NCI-H128 (cell line): ENCODE data around the gene AOPEP.

Source experiments
- DNase-seq: peaks from one replicate; lab custom pipeline; 2025; ENCODE audit not compliant: unreplicated experiment; lab: John Stamatoyannopoulos, UW

The AOPEP gene

DNA sequence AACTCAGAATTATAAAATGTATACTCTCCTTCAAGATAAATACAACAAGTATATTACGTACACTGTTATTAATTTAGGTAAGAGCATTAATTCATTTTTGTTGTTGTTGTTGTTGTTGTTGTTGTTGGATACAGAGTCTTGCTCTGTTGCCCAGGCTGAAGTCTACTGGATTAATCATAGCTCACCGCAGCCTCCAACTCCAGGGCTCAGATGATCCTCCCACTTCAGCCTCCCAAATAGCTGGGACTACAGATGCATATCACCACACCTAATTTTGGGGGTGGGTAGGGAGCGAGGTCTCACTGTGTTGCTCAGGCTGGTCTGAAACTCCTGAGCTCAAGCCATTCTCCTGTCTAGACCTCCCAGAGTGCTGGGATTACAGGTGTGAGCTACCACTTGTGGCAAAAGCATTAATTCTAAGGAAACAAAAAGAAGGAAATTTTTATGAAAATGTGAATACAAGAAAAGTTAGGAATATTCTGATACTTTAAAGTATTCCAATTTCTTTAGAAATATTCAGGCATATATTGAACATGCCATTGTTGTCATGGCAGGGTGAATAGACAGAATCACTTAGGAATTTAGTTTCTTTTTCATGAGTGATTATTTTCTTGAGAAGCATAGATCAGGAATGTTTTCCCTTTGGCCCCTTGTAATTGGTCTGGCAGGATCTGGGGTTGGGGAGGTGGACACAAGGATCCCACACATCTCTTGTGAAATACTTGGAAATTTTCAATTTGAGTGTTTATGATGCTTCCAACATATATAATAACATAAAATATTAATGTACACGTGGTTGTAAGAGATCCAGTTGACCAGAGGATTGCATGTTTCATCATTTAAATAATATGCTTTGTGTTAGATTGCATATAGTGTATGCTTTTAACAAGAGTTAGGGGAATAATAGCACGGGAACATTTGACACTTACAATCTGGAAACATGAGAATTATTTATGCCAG is 327.4 kb downstream of the AOPEP start:
- DNase-seq = no peak

DNA sequence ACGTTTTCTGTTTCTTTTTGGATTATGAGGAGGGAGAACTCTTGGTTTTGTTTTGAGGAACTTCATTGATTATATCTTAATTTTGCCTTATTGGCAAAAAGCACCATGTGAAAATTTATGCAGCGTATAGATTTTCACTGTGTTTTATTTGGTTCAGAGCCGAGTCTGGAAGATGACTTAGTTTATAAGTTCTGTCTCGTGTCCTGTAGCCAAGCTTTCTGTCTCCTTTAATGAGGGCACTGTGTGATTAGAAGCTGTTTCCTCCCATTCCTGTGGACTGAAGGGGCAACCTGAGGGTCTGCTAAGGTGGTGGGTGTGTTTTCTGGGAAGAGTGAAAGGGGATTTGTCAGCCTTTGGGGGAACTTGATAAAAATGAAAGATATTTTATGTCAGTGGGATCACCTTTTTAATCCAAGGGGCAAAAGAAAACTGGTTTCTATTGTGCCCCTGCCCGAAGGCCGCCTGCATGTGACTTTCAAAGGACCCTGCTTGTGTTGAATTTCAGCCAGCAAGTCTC is 328.9 kb downstream of the AOPEP start:
- DNase-seq = no peak

DNA sequence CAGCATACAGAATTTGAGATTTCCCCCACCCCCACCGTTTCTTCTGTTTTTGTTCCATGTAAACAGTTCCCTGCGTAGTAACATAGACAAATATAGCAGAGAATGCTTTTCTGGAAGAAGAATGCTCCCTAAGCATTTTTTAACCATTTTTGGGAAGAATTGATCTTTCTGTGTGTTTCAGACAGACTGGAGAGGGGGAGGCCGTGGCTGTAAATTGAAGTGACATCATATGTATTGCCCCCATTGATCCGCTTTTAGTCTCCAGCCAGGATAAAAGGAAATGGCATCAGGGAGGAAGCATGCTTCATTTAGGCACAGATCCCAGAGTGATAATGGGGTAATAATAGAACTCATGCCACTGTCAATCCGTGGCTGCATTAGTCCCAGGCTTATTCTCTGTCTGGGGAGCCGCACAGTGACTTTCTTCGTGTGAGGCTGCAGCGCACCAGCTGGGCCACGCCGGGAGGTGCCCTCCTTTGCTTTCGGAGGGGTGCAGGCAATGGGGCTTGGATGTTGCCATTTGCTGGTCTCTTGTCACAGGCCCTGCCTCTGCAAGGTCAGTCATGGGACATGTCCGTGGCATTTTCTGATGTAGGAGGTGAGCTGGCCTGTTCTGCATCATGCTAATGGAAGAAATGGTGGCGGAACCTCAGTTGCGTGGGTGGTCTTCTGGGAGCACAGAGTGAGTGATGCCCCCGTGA is 329.5 kb downstream of the AOPEP start:
- no peak for DNase-seq

DNA sequence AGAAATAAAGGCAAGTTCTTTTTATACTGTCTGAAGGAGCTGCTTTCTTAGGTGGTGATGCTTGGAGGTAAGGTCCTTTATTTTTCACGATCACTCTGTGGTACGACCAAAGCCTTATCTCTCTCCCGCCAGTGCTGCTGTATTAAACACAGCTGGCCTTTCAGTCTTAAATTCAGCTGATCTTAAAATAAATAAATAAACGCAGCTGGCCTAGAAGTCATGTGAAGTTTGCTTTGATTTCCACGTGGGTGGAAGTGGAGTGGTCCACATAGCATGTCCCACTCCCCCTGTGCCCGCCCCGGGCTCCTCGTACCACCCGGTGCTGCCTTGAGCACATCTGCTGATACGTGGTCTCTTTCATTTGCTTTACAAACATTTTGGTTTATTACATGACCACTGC is 330.6 kb downstream of the AOPEP start:
- no peak for DNase-seq

DNA sequence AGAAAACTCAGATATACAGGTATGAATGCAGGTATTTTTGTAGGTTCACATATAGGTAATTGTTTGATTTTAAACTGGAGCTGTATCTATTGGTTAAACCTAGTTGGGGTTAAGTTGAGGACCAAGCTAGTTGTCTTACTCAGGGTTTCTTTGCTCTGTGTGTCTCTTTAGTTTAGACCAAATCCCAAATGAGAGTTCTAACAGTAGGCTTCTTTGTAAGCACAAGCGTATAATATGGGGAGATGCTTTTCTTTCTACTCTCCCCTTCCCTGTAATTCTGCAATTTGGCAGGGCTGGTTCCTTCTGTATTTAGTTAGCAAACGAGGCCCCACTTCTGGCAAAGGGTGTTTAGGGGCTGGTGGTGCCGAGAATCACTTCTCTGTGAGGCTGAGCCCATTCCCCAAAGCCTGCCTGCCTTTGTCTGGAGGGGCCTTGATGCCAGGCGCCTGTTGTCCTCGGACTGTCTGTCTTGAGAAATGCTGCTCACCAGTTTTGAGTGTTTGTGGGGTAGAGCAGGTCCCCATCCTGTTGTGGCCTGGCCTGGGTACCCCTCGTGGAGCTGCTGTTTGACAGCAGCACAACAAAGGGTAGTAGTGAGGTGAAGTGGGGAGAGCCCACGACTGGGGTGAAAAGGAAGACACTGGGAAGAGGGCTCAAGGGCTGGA is 331.8 kb downstream of the AOPEP start:
- no peak for DNase-seq

DNA sequence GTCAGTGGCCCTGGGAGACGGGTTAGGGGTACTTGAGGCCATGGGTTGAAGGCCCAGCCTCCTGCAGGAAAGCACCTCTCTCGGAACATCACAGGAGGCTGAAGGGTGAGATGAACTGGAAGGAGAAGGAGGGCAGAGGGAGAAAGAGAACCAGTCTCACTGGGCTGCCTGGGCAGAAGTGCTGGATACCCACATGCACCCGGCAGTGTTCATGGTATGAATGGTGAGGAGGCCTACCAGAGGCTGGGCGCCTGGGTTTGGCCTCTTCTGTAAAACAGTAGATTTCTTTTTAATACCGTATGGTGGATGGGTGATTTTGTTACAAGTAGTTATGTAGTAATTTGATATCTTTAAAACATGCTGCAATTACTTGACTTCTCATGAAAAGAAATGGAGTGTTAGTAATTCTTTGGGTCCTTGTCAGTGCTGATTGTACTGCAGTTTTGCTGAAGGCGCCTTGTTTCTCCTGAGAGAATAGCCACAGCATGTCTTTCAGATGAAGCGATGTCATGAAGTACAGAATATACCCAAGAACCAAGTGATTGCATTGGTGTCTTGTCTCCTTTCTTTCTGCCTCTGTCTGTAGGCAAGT is 332.4 kb downstream of the AOPEP start:
- no peak for DNase-seq

DNA sequence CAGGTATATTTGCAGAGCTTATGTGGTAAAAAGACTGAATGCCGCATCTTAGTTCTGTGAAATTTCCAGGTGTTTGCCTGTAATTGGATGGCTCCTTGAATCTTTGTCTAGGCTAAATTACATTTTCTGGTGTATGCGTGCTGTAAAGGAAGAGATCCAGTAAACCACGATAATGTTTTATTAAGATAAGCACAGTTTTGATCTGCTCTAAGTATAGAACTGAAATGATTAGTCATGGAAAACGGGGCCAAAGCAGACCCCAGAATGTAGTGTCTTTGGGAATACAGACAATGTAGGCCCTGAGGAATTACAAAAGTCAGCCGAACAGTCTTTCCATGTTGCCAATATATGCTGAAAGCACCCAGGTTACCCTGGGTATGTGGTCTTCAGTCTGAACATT is 333.7 kb downstream of the AOPEP start:
- DNase-seq = no peak

DNA sequence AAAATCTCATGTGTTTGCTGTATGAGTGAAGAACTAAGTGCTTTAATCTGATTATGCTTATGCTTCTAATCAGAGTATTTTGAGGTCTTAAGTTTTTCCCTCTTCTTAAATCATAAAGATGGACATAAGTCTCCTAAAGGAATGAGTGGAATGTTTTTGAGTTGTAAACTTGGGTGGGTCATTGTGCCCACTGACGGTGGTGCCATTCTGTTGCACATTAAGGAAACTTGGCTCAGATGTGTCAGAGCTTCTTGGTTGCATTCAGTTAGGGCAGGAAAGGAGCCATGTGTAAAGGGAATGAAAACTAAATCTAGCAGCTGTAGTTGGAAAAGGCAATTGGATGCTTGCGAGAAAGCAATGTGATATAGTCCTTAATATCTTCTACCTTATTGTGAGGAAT is 334.4 kb downstream of the AOPEP start:
- no peak for DNase-seq

DNA sequence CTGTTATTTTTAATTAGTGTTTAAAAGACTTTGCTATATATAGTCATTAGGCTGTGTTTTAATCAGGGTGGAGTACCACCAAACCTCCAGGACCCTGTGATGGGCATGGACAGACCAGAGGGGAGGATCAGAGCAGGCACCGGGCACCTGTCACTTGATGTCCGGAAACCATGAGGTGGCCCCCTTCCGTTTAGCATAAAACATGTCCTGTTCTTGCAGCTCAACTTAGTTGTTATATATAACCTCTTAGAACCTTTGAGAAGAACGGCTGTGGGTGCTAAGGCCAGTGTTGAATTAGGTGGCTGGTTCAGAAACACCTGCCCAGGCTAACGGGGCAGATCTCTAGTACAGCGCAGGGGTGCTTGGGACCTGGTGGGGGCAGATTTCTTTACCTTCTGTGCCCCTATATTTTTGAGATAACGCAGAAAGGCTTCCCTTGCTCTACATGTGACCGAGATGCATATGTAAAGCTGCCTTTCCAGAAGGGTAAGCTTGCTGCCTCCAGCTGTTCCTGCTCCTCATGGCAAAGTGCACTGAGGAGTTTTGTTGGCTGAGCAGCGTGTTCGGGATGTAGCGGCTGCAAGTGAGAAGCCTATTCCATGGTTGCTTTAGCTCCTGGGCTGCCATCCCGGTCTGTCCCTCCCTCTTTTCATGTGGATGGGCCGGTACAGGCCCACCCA is 335.6 kb downstream of the AOPEP start:
- DNase-seq = no peak

DNA sequence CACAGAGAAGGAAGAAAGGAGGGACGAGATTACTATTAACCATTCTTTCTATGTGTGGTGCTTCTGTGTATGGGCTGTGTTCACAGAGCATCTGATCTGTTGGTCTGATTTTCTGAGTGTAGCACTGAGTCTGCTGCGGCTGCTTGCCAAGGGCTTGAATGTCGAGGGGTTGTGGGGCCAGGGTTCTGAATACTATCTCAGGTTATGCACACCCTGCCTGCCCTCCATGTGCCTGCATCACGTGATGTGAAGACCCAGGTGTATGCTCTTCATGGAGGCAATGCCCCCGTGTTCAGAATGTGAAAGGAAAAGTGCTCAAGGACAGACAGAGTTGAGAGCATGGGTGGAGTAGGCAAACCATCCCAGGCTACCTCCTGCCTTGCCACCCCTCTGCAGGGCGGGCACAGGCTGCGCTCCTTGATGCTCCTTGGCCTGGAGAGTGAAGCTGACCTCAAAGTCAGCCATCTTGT is 336.1 kb downstream of the AOPEP start:
- no peak for DNase-seq

DNA sequence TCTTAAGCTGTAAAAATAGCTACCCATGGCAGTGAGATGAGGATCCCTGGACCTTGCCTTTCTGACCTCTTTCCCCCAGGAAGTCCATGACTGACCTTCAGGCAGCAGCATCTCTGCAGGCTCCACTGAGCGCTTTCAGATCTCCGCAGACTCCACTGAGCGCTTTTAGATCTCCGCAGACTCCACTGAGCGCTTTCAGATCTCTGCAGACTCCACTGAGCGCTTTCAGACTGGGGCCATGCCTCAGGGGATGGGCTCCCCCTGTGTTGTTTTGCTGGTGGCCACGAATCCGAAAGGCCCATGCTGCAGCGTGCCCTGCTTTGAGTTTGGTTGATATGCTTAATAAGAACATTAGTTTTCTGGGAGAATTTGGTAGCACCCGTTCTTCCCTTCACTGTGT is 336.8 kb downstream of the AOPEP start:
- no peak for DNase-seq

DNA sequence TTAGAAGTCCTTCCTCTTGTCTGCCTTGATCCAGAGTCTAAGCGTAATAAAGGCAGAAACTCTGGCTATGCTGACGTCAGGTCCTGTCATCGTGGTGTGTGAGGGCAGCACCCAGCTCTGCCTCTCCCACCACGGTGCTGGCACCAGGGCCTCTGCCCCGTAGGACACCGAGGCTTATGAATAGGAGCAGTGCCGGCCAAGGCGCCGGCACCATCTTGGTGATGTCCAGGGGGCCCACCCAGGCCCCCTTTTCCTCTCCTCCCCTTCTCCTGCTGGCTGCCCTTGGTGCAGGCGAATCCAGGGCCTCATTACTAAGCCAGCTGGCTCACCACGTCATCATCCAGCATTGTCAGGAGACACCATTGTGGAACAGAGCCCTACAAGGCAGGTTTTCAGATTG is 338.7 kb downstream of the AOPEP start:
- DNase-seq = no peak

DNA sequence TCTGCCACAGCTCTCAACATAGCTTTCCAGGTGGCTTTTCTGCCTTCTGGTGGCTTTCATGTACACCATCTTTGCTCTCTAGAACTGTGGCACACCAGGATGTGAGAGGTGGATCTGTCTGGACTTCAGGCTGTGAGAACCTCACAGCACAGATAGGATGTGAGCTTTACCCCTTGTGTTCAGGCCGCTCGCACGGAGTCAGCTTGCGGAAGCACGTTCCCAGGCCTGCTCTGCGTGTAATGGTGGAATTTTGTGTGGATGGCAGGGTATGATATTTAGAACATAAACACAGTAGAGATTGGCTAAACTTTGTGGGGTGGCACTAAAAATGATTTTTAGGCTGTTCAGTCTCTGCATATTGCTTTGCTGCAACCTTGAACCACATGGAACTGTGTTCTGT is 340.6 kb downstream of the AOPEP start:
- no peak for DNase-seq

DNA sequence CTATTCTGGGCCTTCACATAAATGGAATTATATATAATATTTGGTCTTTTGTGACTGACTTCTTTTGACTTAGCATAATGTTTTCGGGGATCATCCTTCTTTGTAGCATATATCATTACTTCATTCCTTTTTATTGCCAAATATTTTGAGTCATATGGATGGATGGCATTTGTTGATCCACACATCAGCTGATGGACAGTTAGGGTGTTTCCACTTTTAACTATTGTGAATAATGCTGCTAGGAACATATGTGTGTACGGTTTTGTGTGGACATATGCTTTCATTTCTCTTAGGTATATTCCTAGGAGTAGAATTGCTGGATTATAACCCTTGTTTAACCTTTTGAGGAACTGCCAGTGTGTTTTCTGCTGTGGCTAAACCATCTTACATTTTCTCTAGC is 341.4 kb downstream of the AOPEP start:
- DNase-seq = no peak

DNA sequence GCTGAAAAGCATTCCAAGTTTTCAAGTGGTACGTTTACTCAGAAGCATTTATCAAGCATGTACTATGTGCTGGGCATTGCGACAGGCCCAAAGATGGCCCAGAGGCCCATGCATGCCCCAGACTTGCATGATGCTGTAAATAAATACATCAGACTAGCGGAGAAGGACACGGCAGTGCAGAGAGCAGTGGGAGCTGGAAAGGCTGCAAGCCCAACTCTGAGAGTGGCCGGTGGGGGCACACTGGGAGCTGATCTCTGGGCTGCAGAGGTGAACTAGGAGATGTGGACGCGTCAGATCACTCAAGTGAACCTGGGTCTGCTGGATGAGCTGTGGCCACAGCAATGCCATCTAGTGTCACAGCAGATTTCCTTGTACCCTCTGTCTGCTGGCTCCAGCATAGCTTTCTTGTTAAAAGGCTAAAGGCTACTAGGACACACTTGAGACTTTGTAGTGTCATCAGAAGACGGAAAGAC is 344.1 kb downstream of the AOPEP start:
- DNase-seq = no peak

DNA sequence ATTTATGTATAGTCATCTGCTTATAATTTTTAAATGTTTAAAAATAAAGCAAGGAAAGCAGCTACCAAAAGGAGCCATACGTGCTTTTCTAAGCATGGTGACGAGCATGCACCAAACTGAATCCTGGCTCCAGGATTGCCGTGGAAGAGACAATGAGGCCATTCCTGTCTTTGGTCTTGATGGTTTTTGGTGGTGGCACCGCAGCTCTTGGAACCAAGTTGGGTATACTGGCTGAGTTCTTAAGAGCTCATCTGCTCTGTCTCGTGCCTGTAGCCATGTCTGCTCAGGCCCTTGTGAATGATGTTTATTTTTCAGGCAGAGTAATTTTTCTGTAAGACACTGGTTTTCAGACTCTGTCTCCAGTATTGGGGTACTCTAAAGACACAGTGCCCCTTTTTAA is 345.0 kb downstream of the AOPEP start:
- no peak for DNase-seq

DNA sequence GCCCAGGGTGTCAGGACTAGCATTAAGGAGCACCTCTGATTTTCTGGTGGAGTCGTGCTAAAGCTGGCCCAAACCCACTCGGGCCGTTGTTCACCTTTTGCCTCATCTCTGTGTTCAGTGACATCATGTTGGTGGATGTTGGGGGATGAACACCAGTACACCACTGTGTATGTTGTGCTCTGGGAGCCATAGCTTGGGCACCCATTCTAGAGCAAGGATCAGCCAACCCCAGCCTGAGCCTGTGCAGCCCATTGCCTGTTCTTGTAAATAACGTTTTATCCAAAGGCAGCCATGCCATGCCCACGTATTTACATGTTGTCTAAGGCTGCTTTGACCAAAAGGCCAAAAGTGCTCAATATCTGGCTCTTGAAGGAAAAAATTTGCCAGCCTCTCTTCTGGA is 345.4 kb downstream of the AOPEP start:
- no peak for DNase-seq

DNA sequence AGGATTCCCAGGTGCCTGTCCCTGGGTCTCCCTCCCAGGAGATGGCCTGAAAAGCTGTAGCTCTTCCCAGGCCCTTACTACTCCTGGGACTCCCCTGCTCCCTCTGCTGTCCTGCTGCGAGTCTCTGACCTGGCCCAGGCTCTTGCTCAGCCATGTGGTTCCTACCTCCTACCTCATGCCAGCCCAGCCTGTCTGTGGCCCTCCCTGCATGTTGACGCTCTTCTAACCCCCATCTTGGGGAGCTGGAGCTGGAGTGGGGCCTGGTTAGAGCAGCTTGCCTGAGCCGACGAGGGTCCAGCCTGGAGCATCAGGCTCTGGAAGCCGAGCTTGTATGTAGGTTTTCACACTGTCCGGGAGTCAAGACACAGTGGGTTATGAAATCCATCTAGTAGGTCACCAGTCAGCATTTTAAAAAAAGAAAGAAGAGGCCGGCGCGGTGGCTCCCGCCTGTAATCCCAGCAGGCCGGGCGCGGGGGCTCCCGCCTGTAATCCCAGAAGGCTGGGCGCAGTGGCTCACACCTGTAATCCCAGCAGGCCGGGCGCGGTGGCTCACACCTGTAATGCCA is 346.6 kb downstream of the AOPEP start:
- no peak for DNase-seq

DNA sequence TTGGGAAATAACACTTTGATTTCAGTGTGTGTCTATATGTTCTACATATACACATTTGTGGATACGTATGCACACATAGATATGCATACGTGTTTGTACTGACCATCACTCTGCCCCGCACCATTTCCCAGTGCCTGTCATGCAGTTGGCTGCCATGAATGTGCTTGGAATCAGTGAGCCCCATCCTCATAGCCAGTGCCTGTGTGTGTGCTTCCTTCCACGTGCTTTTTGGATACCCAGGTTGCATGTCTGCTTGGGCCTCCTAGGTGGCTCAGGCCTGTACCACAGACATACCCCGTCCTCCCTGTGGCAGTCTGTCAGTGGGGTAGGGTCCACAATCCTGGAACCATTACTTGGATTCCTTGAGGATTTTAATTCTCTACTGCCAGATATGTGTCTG is 347.4 kb downstream of the AOPEP start:
- no peak for DNase-seq

DNA sequence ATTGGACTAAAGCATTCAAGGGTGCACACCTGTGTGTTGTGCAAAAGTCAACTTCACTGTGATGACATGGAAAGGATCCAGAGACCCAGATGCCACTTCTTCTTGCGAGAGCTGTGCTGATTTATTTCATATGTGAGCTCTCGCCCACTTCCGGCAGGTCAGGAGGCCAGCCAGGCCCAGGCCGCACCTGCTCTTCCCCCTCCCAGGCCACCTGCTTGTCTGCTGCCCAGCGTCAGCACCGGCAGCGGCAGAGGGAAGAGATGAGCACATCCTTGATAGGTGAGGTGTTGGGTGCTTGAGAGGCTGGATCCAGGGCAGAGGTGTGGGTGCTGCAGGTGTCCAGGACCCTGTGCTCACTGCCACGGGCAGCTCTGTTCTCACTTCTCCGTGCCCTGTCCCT is 348.1 kb downstream of the AOPEP start:
- no peak for DNase-seq
